Fibroblast of villous mesenchyme (primary cell): ENCODE results near the gene SULT1C2. TPM values are rescaled to one million over a fixed set of nuclear protein-coding genes. Genes with fewer than 3 reads are reported as not detected.
A peak's percentile ranks its signal among the peaks of the same experiment; 100 is the strongest.

Experiments used
- DNase-seq: peaks from one replicate; pipeline ENCODE4 v3.0.0-alpha.2; 2010; ENCODE audit warnings: low read depth
- H3K4me3 ChIP-seq: 2 replicates; pipeline ENCODE4 v1.5.1; 2011; ENCODE audit warnings: low read depth, mild to moderate bottlenecking, low read length
- CTCF ChIP-seq: IDR thresholded peaks from 2 replicates; pipeline ENCODE4 v1.5.1; 2012; ENCODE audit warnings: low read depth, mild to moderate bottlenecking, low read length; ENCODE audit not compliant: insufficient read depth
- total RNA-seq: library from RNA; depleted of rRNA; stranded (reverse); fragments of >200 nt; gene quantifications from 2 replicates; pipeline ENCODE4 v1.2.3, GENCODE V29; 2012

The SULT1C2 gene
- total RNA-seq, 1 donor: not detected

GRCh38 chr2:108309903-108310302 lies 21.2 kb downstream of the SULT1C2 start:
- H3K4me3 ChIP-seq: no peak overlapping the region
- TF ChIP-seq CTCF: no peak
- DNase-seq: no peak

- no peak overlapping the region for H3K4me3 ChIP-seq
- no peak for DNase-seq
- TF ChIP-seq CTCF: no peak
Observed at GRCh38 chr2:108314586-108315296, 26.0 kb downstream of the SULT1C2 start.

GRCh38 chr2:108315444-108315934 lies 26.8 kb downstream of the SULT1C2 start:
- TF ChIP-seq CTCF: no peak
- DNase-seq: peak; percentile 74
- no peak overlapping the region for H3K4me3 ChIP-seq

GRCh38 chr2:108316033-108316432 lies 27.3 kb downstream of the SULT1C2 start:
- TF ChIP-seq CTCF: no peak
- no peak overlapping the region for H3K4me3 ChIP-seq
- no peak for DNase-seq

- TF ChIP-seq CTCF: no peak
- DNase-seq: peak; percentile 5
- H3K4me3 ChIP-seq: no peak overlapping the region
Observed at GRCh38 chr2:108316461-108317258, 28.0 kb downstream of the SULT1C2 start.

- DNase-seq: no peak
- no peak for TF ChIP-seq CTCF
- H3K4me3 ChIP-seq: no peak overlapping the region
Observed at GRCh38 chr2:108320326-108320922, 31.7 kb downstream of the SULT1C2 start.
